Myocyte (in vitro differentiated cells): Measurements from ENCODE around the gene MTO1. TPM values are rescaled to one million over a fixed set of nuclear protein-coding genes. Genes with fewer than 3 reads are reported as not detected.
"Not testable (repeated sequence)": the region's sequence is repeated elsewhere in the genome, so short reads cannot be mapped to it uniquely, and the experiment has no call there.

Experiments used
- DNase-seq: peaks from one replicate; pipeline ENCODE4 v3.0.0-alpha.2; 2012; ENCODE audit warnings: low read depth
- total RNA-seq: library from RNA; depleted of rRNA; stranded (reverse); fragments of >200 nt; gene quantifications from 2 replicates; pipeline ENCODE4 v1.2.3, GENCODE V29; 2014

Gene MTO1
- total RNA-seq, 1 donor from 2014 or later: 26.0 TPM

DNA sequence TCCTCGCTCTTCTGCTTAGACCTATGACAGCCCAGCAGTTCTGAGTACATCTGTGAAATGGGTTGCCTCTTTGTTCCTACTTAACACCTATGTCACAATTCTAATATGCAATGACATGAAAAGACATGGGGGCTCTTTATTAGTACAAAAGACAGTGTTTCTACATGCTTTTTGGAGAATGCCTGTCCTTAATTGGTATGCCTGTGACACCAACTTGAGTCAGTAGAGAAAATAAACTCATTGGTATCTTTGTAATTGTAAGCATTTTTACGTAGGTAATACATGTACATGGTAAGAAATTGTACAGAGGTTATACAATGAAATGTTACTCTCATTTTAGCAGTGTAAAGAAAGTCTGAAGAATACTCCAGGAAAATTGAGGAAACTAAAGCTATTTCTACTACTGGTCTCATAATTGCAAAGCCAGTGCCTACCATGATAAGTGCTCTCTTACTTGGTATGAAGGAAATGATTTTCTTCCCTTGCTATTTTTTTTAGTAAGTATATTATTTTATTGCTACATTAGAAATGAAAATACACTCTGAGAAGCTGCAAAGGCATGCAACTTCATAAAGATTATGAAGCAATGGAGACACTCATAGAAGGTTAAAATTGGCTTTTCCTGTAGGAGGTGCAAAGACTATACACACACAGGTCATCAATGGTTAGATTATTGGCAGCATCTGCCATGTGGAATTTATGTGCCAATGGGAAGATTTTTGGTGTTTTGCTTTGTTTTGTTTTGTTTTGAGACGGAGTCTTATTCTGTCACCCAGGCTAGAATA, 64.2 kb downstream of the MTO1 start:
- no peak for DNase-seq

DNA sequence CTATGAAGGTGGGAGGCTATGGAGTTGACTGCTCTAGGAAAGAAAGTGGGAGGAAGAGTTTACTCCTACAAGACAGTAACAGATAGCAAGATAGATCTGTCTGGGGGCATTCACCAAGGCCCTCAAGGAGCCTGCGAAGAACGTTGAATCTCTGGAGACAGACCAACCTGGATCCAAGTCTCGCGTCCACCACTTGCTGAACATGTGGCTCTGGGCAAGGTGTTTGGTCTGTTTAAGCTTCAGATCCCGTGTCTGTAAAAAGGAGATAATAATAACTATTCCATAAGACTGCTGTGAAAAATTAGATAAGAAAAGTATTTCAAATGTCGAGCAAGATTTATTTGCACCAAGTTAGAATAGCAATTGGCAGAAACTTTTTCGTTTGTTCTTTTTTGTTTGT, 67.4 kb downstream of the MTO1 start:
- no peak for DNase-seq

DNA sequence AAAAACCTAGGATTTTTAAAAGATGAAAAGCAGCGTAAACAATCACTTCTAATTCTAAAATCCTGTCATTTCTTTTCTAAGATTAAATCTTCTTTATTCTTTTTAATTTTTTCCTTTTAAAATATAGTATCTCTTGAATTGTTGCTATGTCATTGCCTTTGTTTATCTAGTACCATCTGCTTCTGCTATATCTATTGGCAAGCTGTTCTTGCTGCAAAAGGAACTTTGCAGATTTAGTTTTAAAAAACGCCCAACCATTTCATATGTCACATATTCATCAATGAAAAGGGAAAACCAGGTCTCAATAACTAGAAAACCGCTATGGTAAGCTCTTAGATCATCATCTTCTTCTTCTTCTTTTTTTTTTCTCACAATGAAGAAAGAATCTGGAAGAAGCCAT, 70.8 kb downstream of the MTO1 start:
- DNase-seq: no peak

DNA sequence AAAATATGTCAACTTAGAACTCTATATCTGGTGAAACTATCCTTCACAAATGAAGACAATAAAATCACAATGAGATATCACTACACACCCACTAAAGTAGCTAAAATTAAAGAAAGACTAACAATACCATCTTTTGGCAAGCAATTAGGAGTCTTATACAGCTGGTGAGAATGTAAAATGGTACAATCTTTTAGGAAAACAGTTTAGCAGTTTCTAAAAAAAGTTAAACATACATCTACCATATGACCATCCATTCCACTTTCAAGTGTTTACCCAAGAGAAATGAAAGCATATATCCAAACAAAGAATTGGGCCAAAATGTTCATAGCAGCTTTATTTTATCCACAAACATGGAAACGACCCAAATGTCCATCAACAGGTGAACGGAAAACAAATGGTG, 73.1 kb downstream of the MTO1 start:
- DNase-seq: no peak

DNA sequence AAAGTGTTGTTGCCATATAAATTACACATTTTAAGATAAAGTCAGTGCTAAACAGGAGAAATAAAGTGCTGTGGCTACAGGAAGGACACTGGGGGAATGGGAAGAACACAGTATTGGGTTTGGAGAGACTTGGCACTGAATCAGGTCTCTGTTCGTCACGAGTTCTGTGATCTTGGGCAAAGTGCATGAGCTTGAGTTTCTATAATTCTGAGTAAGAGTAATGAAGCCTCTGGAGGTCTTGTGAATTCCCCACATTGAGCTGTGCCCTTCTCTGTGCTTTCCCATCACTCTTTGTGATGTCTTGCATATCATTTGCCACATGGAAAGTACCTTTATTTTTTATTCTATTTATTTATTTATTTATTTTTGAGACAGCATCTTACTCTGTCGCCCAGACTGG, 76.1 kb downstream of the MTO1 start:
- DNase-seq: no peak

DNA sequence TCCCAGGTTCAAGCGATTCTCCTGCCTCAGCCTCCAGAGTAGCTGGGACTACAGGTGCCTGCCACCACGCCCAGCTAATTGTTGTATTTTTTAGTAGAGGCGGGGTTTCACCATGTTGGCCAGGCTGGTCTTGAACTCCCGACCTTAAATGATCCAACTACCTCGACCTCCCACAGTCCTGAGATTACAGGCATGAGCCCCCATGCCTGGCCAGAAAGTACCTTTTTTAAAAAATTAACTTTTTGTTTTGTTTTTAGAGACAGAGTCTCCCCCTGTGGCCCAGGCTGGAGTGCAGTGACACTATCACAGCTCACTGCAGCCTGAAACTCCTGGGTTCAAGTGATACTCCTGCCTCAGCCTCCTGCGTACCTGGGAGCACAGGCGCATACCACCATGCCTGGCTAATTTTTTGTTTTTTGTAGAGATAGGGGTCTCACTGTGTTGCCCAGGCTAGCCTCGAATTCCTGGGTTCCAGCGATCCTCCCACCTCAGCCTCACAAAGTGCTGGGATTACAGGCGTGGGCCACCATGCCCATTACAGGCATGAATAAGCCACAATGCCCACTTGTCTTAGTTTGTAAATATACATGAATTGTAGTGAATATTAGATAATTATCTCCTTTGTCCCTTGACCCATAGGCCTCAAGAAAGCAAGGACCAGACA, 76.7 kb downstream of the MTO1 start:
- DNase-seq: no peak

DNA sequence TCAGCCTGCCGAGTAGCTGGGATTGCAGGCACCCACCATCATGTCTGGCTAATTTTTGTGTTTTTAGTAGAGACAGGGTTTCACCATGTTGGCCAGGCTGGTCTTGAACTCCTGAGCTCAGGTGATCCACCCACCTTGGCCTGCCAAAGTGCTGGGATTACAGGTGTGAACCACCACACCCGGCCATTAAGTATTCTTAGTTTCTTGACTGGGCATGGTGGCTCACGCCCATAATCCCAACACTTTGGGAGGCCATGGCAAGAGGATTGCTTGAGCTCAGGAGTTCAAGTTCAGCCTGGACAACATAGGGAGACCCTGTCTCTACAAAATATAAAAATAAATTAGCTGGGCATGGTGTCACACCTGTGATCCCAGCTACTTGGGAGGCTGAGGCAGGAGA, 80.9 kb downstream of the MTO1 start:
- not testable (repeated sequence) for DNase-seq

DNA sequence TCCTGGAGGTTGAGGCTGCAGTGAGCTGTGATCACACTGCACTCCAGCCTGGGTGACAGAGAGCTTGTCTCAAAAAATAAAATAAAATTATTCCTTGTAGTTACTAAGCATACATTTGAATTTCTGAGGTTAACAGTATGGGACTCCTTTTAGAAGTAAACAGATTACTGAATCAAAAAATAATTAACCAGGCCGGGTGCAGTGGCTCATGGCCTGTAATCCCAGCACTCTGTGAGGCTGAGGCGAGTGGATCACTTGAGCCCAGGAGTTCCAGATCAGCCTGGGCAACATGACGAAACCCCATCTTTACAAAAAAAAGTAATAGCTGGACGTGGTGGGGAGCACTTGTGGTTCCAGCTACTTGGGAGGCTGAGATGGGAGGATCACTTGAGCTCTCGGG, 81.4 kb downstream of the MTO1 start:
- DNase-seq: no peak

DNA sequence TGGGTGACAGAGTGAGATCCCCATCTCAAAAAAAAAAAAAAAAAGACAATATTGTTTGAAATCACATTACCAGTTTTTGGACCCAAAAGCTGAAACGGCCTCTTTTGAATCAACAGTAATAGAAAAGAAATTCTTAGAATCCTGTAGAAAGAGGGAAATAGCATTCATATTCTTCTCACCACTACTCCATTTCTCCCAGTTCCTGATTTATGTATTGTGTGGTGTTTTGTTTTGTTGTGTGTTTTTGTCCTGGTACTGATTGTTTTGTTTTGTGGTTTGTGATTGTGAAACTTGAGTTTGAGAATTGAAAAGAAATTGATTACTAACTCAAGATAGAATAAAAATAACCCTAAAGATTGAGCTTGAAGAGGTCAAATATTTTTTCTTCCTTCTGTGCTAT, 85.5 kb downstream of the MTO1 start:
- no peak for DNase-seq

DNA sequence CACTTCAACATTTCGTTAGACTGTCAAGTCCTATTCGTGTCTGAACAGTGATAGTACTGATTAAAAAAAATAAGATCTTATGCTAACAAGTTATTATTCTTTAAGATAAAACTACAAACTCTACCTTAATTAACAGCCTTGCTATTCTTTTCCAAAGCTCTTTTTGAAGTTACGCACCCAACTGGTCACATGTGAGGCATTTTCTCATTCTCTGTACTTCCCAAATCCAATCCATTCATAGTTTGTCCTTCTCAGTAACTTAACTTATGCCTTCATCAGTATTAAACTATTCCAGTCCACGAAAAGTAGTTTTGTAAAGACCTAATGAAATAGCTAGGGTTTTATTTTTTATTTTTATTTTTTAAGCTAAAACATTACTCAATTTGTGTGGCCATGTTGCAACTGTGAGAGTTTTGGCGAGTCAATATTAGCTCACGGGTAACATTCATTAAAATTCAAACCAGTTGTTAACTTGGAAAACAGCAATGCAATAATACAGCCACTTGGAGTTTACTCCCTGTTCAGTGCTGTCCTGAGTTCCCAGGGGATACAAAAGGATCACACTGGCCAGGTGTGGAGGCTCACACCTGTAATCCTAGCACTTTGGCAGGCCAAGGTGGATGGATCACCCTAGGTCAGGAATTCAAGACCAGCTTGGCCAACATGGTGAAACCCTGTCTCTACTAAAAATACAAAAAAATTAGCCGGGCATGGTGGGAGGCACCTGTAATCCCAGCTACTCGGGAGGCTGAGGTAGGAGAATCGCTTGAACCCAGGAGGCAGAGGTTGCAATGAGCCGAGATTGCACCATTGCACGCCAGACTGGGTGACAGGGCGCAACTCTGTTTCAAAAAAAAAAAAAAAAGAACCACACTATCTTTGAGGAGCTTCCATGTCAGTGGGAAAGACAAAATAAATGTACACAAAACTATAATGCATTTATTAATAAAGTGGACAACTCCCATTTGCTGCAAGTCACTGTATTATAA, 87.2 kb downstream of the MTO1 start:
- no peak for DNase-seq

DNA sequence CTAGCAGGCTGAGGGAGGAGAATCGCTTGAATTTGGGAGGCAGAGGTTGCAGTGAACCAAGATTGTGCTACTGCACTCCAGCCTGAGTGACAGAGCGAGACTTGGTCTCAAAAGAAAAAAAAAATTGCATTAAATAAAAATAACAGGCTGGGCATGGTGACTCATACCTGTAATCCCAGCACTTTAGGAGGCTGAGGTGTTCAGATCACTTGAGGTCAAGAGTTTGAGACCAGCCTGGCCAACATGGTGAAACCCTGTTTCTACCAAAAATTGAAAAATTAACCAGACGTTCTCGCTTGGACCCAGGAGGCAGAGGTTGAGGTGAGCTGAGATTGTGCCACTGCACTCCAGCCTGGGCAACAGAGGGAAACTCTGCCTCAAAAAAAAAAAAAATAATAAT, 89.6 kb downstream of the MTO1 start:
- DNase-seq: not testable (repeated sequence)

DNA sequence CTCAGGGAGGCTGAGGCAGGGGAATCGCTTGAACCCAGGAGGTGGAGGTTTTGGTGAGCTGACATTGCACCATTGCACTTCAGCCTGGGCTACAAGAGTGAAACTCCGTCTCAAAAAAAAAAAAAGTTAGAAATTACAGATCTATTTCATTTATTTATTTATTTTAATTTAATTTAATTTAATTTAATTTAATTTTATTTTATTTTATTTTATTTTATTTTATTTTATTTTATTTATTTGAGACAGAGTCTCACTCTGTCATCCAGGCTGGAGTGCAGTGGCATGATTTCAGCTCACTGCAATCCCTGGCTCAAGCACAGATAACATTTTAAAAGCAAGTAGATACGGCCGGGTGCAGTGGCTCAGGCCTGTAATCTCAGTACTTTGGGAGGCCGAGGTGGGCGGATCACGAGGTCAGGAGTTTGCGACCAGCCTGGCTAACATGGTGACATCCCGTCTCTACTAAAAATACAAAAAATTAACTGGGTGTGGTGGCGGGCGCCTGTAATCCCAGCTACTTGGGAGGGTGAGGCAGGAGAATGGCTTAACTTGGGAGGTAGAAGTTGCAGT, 93.9 kb downstream of the MTO1 start:
- not testable (repeated sequence) for DNase-seq

DNA sequence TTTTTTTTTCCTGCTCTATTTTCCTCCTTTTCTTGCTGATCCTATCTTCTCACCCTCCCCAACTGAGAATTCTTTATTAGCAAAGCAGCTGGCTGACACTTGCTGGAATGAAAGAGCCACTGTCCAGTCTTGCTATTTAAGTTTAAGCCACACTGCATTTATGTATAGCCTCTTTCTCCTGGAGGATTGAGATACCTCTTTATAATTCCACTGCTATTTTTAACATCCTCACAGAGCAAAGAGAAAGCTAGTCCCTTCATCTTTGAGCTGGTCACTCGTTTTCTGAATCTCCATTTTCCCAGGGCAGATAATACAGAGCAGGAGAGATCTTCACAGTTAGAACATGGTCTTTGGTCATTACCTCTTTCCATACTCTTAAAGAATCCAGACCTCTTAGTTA, 95.3 kb downstream of the MTO1 start:
- no peak for DNase-seq

Other genes with a start within 250 kb of the MTO1 start
- not detected in 2 replicates for gene KHDC1L, start 236.2 kb upstream of the MTO1 start, total RNA-seq
- gene KHDC1, start 198.5 kb upstream of the MTO1 start, total RNA-seq: 1.5 and 2.8 TPM in 2 replicates
- not detected in 2 replicates for gene DPPA5, start 107.5 kb upstream of the MTO1 start, total RNA-seq
- gene KHDC3L, start 99.1 kb upstream of the MTO1 start, total RNA-seq: not detected in 2 replicates
- not detected in 2 replicates for gene OOEP, start 91.8 kb upstream of the MTO1 start, total RNA-seq
- not detected in 2 replicates for gene DDX43, start 66.9 kb upstream of the MTO1 start, total RNA-seq
- gene CGAS, start 9.4 kb upstream of the MTO1 start, total RNA-seq: 1.1 and 1.8 TPM in 2 replicates
- 10,850 and 11,113 TPM in 2 replicates for gene EEF1A1, start 59.3 kb downstream of the MTO1 start, total RNA-seq
- 33.4 and 50.5 TPM in 2 replicates for gene SLC17A5, start 192.3 kb downstream of the MTO1 start, total RNA-seq
- 32.3 and 49.0 TPM in 2 replicates for gene CD109, start 234.5 kb downstream of the MTO1 start, total RNA-seq